ENCODE data around the gene VKORC1.

- peak in 3 of 4 experiments; percentile 98 to 100 (median 100) for TF ChIP-seq CTCF (IDR thresholded peaks at IDR 0.05)
- TF ChIP-seq POLR2A (IDR thresholded peaks at IDR 0.05): peak in 1 of 2 donors; percentile 2
- no peak for TF ChIP-seq EP300 (IDR thresholded peaks at IDR 0.05)
Measured at GRCh38 chr16:31142109-31143010, 47.8 kb upstream of the VKORC1 start.
